Karpas-422 (cell line): ENCODE measurements around the gene HTR2B. TPM values are rescaled to one million over a fixed set of nuclear protein-coding genes. Genes with fewer than 3 reads are reported as not detected.
"Not testable (repeated sequence)": the region's sequence is repeated elsewhere in the genome, so short reads cannot be mapped to it uniquely, and the experiment has no call there.

Experiments
- DNase-seq: peaks from one replicate; pipeline ENCODE4 v3.0.0-alpha.2; 2015
- H2AFZ ChIP-seq: fragments of 200-600 bp; sonication (generic); 2 replicates; pipeline ENCODE4 v1.6.1; 2014; ENCODE audit warnings: antibody characterized with exemption, low read length, mixed read lengths
- H3K27ac ChIP-seq: fragments of 200-600 bp; sonication (generic); 2 replicates; pipeline ENCODE4 v1.5.1; 2014; ENCODE audit warnings: mild to moderate bottlenecking, low read length, moderate library complexity
- H3K27me3 ChIP-seq: fragments of 200-600 bp; sonication (generic); 2 replicates; pipeline ENCODE4 v1.6.1; 2014; ENCODE audit warnings: low read length, mixed read lengths
- H3K36me3 ChIP-seq: fragments of 200-600 bp; sonication (generic); 2 replicates; pipeline ENCODE4 v1.6.1; 2014; ENCODE audit warnings: low read length, mixed read lengths; ENCODE audit not compliant: insufficient read depth
- H3K4me1 ChIP-seq: fragments of 200-600 bp; sonication (generic); 2 replicates; pipeline ENCODE4 v1.6.1; 2014; ENCODE audit warnings: mild to moderate bottlenecking, low read length, mixed read lengths
- H3K4me2 ChIP-seq: fragments of 200-600 bp; sonication (generic); 2 replicates; pipeline ENCODE4 v1.6.1; 2014; ENCODE audit warnings: low read length, low read depth, mild to moderate bottlenecking; ENCODE audit not compliant: poor library complexity, severe bottlenecking
- H3K4me3 ChIP-seq: fragments of 200-600 bp; sonication (generic); 2 replicates; pipeline ENCODE4 v1.5.1; 2014; ENCODE audit warnings: mild to moderate bottlenecking, antibody characterized with exemption, low read length, mixed read lengths
- H3K79me2 ChIP-seq: fragments of 200-600 bp; sonication (generic); 2 replicates; pipeline ENCODE4 v1.6.1; 2014; ENCODE audit warnings: mild to moderate bottlenecking, low read length, mixed read lengths
- H3K9ac ChIP-seq: fragments of 200-600 bp; sonication (generic); 2 replicates; pipeline ENCODE4 v1.6.0; 2014; ENCODE audit warnings: low read length
- H3K9me2 ChIP-seq: fragments of 200-600 bp; sonication (generic), shearing (Covaris generic); replicated peaks from 2 replicates; pipeline ENCODE4 v1.6.0; 2014; ENCODE audit warnings: mild to moderate bottlenecking, low read length, moderate library complexity; ENCODE audit not compliant: insufficient read depth
- H3K9me3 ChIP-seq: fragments of 300-700, 200-600 bp; sonication (generic); 2 replicates; pipeline ENCODE4 v1.6.1; 2014; ENCODE audit warnings: low read length, mixed read lengths
- H4K20me1 ChIP-seq: fragments of 200-600 bp; sonication (generic); 2 replicates; pipeline ENCODE4 v1.6.1; 2014; ENCODE audit warnings: mild to moderate bottlenecking, antibody characterized with exemption, low read length, low read depth; ENCODE audit not compliant: insufficient read depth
- total RNA-seq: library from RNA; depleted of rRNA; stranded (reverse); fragments of >200 nt; shearing (Covaris generic); gene quantifications from 2 replicates; pipeline ENCODE4 v1.2.3, GENCODE V29; 2014; ENCODE audit warnings: low replicate concordance

The HTR2B gene
- total RNA-seq, 1 experiment from 2014 or later: not detected

DNA sequence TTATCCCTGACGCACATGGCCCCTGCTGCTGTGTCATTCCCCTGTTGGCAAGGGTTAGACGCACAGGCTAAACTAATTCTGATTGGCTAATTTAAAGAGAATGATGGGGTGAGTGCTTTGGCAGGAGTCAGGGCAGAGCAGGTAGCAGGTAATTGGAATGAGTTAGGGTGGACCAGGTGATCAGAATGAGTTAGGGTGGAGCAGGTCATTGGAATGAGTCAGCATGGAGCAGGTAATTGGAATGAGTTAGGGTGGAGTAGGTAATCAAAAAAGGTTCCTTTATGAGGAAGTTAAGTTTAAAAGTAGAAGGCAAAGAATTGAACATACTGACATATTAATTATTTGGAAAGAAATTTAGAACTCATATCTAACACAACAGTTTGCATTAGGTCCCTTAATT lies 24.5 kb downstream of the HTR2B start:
- peaks cover 16% of the 10 kb centered on the region for H3K4me1 ChIP-seq
- H3K4me2 ChIP-seq: not testable (repeated sequence)

DNA sequence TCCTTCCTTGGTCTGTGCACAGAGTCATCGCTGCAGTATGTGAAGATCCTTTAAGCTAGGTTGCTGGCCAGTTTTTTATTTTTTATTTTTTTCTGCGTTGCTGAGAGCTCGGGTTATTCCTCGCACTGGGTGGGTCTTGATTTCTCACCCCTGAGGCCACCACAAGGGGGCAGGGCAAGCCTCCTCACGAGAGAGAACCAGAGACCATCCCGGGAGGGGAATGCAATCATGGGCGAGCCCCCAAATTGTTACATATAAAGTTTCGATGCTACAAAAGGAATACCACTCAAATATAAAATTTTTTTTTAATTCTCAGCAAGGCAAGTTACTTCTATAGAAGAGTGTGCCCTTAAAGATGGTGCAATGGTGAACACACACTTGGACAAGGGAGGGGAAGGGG lies 24.9 kb downstream of the HTR2B start:
- Histone ChIP-seq H4K20me1 (no peaks in the 10 kb centered on the region), H3K9me2 (no peaks in the 10 kb centered on the region), H3K27ac (no peak overlapping the region), H3K27me3 (no peaks in the 10 kb centered on the region), H3K9ac (no peak overlapping the region), H3K4me3 (no peak overlapping the region), H3K79me2 (peaks cover 16% of the 10 kb centered on the region), H2AFZ (no peak overlapping the region), H3K9me3 (no peaks in the 10 kb centered on the region), H3K36me3 (peaks cover 8% of the 10 kb centered on the region; the same call in 1 of the 2 replicates), H3K4me1 (peaks cover 16% of the 10 kb centered on the region), H3K4me2 (no peak overlapping the region)
- peak; percentile 46 for DNase-seq

More for the DNA sequence above, 24.5 kb downstream of the HTR2B start:
- not testable (repeated sequence) for H3K9me3 ChIP-seq, DNase-seq, H3K9me2 ChIP-seq, H3K4me3 ChIP-seq, H3K9ac ChIP-seq, H3K27ac ChIP-seq, H3K27me3 ChIP-seq, H4K20me1 ChIP-seq, H2AFZ ChIP-seq, H3K36me3 ChIP-seq
- H3K79me2 ChIP-seq: peaks cover 19% of the 10 kb centered on the region

DNA sequence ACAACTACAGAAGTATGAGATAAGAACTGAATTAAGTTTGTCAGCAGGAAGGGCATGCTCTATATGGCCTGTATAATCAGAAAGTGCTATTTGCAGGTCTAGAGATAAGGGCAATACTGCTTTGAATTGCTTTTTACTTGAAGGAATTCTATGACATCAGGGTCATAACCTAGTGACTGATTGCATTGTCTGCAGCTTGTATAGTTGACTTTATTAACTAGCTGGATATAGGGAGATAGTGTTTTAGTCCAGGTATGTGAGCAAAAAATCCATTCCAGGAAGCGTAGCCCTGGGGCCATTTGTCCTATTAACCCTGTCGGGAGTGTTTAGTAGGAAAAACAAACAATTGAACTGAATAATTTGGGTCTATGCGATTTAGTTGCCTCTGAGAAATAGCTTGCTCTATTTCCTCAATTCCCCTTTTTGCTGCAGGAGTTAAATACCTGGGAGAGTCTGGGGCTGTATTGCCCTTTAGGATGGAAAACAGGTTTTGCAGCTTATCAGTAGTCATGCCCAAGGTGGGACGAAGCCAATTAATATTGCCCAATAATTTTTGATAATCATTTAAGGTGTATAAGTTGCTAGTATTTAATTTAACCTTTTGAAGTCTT lies 30.0 kb downstream of the HTR2B start:
- no peak overlapping the region for H3K27ac ChIP-seq
- no peaks in the 10 kb centered on the region for H3K4me1 ChIP-seq
- no peaks in the 10 kb centered on the region for H3K9me2 ChIP-seq
- H3K79me2 ChIP-seq: peaks cover 29% of the 10 kb centered on the region
- no peak overlapping the region for H3K4me3 ChIP-seq
- no peaks in the 10 kb centered on the region for H3K9me3 ChIP-seq
- H2AFZ ChIP-seq: no peak overlapping the region
- no peak for DNase-seq
- H3K36me3 ChIP-seq: peaks cover 18% of the 10 kb centered on the region; the same call in 1 of the 2 replicates
- no peak overlapping the region for H3K9ac ChIP-seq
- no peak overlapping the region for H3K4me2 ChIP-seq
- no peaks in the 10 kb centered on the region for H4K20me1 ChIP-seq
- no peaks in the 10 kb centered on the region for H3K27me3 ChIP-seq

DNA sequence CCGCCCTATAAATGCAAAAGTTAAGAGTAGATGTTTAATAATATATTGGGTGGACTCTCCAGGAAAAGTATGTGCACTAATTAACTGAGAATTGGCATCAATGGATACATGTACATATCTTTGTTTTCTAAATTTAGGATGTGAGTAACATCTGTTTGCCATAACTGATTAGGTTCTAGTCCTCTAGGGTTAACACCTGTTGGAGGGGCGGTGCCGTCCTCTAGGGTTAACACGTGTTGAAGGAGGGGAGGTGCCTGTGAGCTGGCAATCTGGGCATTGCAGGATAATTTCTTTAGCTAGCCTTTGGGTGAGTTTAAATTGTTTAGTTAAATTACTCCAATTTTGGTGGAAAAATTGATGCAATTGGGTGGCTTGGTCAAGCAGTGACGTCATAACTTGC lies 30.9 kb downstream of the HTR2B start:
- Histone ChIP-seq H3K79me2 (peaks cover 28% of the 10 kb centered on the region), H3K27me3 (no peaks in the 10 kb centered on the region), H3K9ac (no peak overlapping the region), H3K27ac (no peak overlapping the region), H3K4me3 (no peak overlapping the region), H3K9me3 (no peaks in the 10 kb centered on the region), H2AFZ (no peak overlapping the region), H3K36me3 (peaks cover 21% of the 10 kb centered on the region; the same call in 1 of the 2 replicates), H3K4me2 (no peak overlapping the region), H4K20me1 (no peaks in the 10 kb centered on the region), H3K4me1 (no peaks in the 10 kb centered on the region), H3K9me2 (no peaks in the 10 kb centered on the region)
- DNase-seq: no peak

DNA sequence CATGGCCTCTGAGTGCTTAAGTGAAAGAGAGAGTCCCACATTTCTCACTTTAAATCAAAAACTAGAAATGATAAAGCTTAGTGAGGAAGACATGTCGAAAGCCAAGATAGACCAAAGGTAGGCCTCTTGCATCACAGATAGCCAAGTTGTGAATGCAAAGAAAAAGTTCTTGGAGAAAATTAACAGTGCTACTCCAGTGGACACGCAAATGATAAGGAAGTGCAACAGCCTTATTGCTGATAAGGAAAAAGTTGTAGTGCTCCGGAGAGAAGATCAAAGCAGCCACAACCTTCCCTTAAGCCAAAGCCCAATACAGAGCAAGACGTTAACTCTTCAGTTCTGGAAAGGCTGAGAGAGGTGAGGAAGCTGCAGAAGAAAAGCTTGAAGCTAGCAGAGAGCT lies 36.1 kb downstream of the HTR2B start:
- H3K9me2 ChIP-seq: no peaks in the 10 kb centered on the region
- H3K4me1 ChIP-seq: no peaks in the 10 kb centered on the region
- H3K79me2 ChIP-seq: peaks cover 17% of the 10 kb centered on the region
- no peaks in the 10 kb centered on the region for H3K9me3 ChIP-seq
- no peaks in the 10 kb centered on the region for H3K27me3 ChIP-seq
- DNase-seq: no peak
- H3K36me3 ChIP-seq: peaks cover 51% of the 10 kb centered on the region
- H3K9ac ChIP-seq: no peak overlapping the region
- H3K27ac ChIP-seq: no peak overlapping the region
- H2AFZ ChIP-seq: no peak overlapping the region
- H4K20me1 ChIP-seq: no peaks in the 10 kb centered on the region
- no peak overlapping the region for H3K4me3 ChIP-seq
- no peak overlapping the region for H3K4me2 ChIP-seq

DNA sequence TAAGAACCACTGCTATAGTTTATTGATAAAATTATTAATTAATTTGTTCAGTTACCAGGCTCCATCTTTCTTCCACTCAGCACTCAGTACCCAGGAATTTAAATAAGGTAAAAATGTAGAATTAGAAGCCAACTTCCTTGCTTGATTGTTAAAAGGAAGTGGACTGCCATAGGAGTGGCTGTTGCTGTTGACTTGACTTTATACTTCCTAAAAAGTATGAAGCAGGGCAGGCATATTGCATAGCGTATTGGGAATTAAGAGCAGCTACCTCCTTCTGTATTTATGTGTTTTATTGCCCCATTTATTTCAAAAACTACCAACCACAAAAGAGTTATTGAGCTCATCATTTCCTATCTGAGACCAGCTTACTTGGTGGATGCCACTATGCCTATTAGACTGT lies 40.3 kb downstream of the HTR2B start:
- no peak for DNase-seq
- H3K9ac ChIP-seq: no peak overlapping the region
- H3K4me3 ChIP-seq: no peak overlapping the region
- no peaks in the 10 kb centered on the region for H4K20me1 ChIP-seq
- H3K27ac ChIP-seq: no peak overlapping the region
- no peaks in the 10 kb centered on the region for H3K9me3 ChIP-seq
- H3K27me3 ChIP-seq: no peaks in the 10 kb centered on the region
- H3K9me2 ChIP-seq: no peaks in the 10 kb centered on the region
- H3K4me2 ChIP-seq: no peak overlapping the region
- H3K36me3 ChIP-seq: peaks cover 70% of the 10 kb centered on the region
- H2AFZ ChIP-seq: no peak overlapping the region
- no peaks in the 10 kb centered on the region for H3K4me1 ChIP-seq
- H3K79me2 ChIP-seq: 0 out of 2 replicates have a peak, but pooled peaks cover 5% of the 10 kb centered on the region

DNA sequence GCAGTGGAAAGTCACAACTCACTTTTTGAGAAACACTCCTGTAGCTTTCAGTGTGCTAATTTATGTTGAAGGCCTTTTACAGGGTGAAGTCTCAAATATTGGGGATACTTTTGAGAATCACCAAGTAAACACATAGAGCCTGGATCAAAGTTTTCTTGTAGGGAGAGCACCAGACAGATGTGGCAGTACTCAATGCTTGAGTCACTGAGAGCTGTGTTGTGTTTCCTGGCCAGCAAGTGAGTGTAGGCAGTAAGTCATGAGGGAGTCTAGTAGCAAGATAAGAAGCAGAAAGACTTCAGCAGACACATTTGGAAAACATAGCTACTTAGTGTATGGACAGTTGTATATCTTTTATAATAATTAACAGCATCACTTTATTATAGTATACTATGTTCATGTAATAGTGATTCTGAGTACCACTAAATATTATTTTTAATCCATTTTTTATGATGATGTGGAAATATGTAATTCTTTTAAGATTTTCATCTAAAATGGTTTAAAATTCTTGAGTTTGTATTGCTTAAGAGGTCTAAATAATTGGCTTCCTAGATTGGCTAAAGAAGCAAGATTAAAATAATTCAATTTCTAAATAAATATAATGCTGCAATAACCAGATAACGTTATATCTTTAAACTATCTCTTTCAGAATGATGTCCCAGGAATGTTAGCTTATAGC lies 55.3 kb downstream of the HTR2B start:
- peaks cover 81% of the 10 kb centered on the region; the same call in 1 of the 2 replicates for H3K36me3 ChIP-seq
- no peak overlapping the region for H3K4me2 ChIP-seq
- H3K27me3 ChIP-seq: no peaks in the 10 kb centered on the region

DNA sequence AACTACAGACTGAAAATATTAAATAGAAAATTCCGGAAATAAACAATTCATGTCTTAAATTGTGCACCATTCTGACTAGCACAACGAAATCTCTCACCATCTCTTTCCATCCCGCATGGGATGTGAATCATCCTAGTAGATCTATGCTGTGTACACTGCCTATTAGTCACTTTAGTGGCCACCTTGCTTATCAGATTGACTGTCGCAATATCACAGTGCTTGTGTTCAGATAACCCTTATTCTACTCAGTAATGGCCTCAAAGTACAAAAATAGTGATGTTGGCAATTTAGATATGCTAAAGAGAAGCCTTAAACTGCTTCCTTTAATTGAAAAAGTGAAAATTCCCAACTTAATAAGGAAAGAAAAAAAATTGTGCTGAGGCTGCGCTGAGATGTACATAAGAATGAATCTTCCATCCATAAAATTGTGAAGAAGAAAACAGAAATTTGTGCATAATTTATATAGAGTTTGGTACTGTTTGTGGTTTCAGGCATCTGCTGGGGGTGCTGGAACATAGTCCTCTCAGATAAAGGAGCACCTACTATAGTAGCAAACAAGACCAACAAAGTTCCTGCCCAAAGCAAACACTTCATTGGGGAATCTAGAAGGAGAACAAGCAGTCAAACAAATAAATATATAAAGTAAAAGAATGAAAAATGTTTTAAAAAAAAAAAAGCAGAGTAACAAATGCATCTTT lies 56.2 kb downstream of the HTR2B start:
- H3K79me2 ChIP-seq: peaks cover 34% of the 10 kb centered on the region
- H3K9ac ChIP-seq: no peak overlapping the region
- H3K4me3 ChIP-seq: no peak overlapping the region
- DNase-seq: no peak
- no peak overlapping the region for H3K27ac ChIP-seq
- H2AFZ ChIP-seq: no peak overlapping the region
- no peaks in the 10 kb centered on the region for H3K4me1 ChIP-seq
- no peaks in the 10 kb centered on the region for H3K9me3 ChIP-seq
- no peak overlapping the region for H3K4me2 ChIP-seq
- H3K9me2 ChIP-seq: no peaks in the 10 kb centered on the region
- H4K20me1 ChIP-seq: no peaks in the 10 kb centered on the region
- peaks cover 85% of the 10 kb centered on the region; the same call in 1 of the 2 replicates for H3K36me3 ChIP-seq
- no peaks in the 10 kb centered on the region for H3K27me3 ChIP-seq

More for the DNA sequence above, 55.3 kb downstream of the HTR2B start:
- Histone ChIP-seq H4K20me1 (no peaks in the 10 kb centered on the region), H3K9me3 (no peaks in the 10 kb centered on the region), H3K9me2 (no peaks in the 10 kb centered on the region), H3K27ac (no peak overlapping the region), H3K9ac (no peak overlapping the region), H2AFZ (no peak overlapping the region), H3K79me2 (peaks cover 31% of the 10 kb centered on the region), H3K4me1 (no peaks in the 10 kb centered on the region), H3K4me3 (no peak overlapping the region)
- DNase-seq: no peak
